Cardiac fibroblast (primary cell): Measurements from ENCODE around the gene HSPA12A.

ENCODE experiments used
- DNase-seq, 2 donors: peaks; one replicate each; pipeline versions ENCODE4 v3.0.0 to v3.0.0-alpha.2; 2010; ENCODE audit warnings: low read depth in 2 of 2
- H3K4me3 ChIP-seq, 2 donors: replicated peaks in 1 of 2; 1 replicate in 1 of 2; 2 replicates in 1 of 2; pipeline ENCODE4 v1.5.1; 2011; ENCODE audit warnings: low read depth in 2 of 2, low read length in 2 of 2, mild to moderate bottlenecking in 2 of 2, moderate library complexity in 1 of 2
- TF ChIP-seq, protein P1 (sequence below): IDR thresholded peaks from one replicate; pipeline ENCODE4 v1.5.1; 2011; ENCODE audit warnings: low read depth, mild to moderate bottlenecking, low read length, inconsistent platforms

Gene HSPA12A

GRCh38 chr10:116737627-116738327 lies 4.6 kb downstream of the HSPA12A start:
- no peak overlapping the region for H3K4me3 ChIP-seq
- no peak for DNase-seq
- TF ChIP-seq, protein P1, sequence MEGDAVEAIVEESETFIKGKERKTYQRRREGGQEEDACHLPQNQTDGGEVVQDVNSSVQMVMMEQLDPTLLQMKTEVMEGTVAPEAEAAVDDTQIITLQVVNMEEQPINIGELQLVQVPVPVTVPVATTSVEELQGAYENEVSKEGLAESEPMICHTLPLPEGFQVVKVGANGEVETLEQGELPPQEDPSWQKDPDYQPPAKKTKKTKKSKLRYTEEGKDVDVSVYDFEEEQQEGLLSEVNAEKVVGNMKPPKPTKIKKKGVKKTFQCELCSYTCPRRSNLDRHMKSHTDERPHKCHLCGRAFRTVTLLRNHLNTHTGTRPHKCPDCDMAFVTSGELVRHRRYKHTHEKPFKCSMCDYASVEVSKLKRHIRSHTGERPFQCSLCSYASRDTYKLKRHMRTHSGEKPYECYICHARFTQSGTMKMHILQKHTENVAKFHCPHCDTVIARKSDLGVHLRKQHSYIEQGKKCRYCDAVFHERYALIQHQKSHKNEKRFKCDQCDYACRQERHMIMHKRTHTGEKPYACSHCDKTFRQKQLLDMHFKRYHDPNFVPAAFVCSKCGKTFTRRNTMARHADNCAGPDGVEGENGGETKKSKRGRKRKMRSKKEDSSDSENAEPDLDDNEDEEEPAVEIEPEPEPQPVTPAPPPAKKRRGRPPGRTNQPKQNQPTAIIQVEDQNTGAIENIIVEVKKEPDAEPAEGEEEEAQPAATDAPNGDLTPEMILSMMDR = peak; percentile 38

GRCh38 chr10:116733566-116733965 lies 8.8 kb downstream of the HSPA12A start:
- peak in 1 of 2 donors; percentile 70 for DNase-seq
- TF ChIP-seq, protein P1 = no peak
- no peak overlapping the region for H3K4me3 ChIP-seq

- DNase-seq = peak in 1 of 2 donors; percentile 4
- no peak overlapping the region for H3K4me3 ChIP-seq
- TF ChIP-seq, protein P1 = no peak
These were observed 9.8 kb downstream of the HSPA12A start for GRCh38 chr10:116732573-116732972.

- no peak overlapping the region for H3K4me3 ChIP-seq
- DNase-seq = no peak
- TF ChIP-seq, protein P1 = no peak
These were observed 11.7 kb downstream of the HSPA12A start for GRCh38 chr10:116730464-116731260.

- H3K4me3 ChIP-seq = no peak overlapping the region
- DNase-seq = no peak
- TF ChIP-seq, protein P1 = no peak
These were observed 13.1 kb downstream of the HSPA12A start for GRCh38 chr10:116729243-116729642.

DNA sequence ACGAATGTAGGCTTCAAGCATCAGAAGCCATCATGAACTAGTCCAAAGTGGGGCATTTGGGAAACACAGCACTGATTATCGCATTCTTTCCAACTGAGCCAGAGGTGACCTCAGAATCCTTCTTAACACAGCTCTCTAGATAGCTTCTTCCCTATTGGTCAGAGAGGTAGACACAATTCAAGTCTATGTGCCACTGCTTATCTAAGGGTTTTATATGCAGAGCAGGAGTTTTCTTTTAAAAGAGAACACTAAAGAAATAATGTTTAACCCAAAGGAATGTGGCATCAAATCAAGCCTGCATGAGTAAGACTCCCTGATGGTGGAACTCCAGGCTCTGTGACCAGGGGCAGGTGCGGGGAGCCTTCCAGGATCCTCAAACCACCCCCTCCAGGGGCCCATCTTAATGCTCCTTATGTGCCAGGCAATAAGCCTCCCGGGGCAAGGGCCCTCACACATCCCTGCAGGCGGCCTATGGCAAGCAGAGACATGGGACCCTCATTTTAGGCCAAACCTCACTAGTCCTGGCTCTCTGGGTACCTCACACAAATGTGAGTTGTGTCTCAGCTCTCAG lies 13.8 kb downstream of the HSPA12A start:
- no peak overlapping the region for H3K4me3 ChIP-seq
- TF ChIP-seq, protein P1 = no peak
- peak; percentile 7 to 32 for DNase-seq
